Measurements from ENCODE around the gene PCDH15. TPM values are rescaled to one million over a fixed set of nuclear protein-coding genes. Genes with fewer than 3 reads are reported as not detected.

Gene PCDH15
- total RNA-seq, 1 experiment from 2014 or later = 0.61 TPM

DNA sequence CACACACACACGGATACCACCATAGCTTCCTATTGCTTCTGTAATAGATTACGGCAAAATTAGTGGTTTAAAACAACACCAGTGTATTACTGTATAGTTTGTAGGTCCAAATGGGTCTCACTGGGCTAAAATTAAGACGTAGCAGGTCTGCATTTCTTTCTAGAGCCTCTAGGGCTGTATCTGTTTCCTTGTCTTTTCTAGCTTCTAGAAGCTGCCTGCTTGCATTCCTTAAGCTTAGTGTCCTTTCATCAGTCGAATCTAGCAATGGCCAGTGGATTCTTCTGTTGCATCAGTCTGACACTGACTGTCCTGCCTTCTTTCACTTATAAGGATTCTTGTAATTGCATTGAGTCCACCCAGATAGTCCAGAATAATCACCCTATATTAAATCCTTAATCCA, 882.3 kb downstream of the PCDH15 start:
- H3K23ac ChIP-seq (ENCODE audit: insufficient read length, low read depth, low read length) = no peak overlapping the region

More for the DNA sequence above, 882.3 kb downstream of the PCDH15 start:
- Histone ChIP-seq H2BK20ac (ENCODE audit: low read depth, low read length, poor library complexity, severe bottlenecking) (no peak overlapping the region), H4K20me1 (ENCODE audit: control insufficient read depth, insufficient read depth, insufficient read length) (no peaks in the 10 kb centered on the region), H2BK12ac (ENCODE audit: insufficient read length, low read depth, low read length) (no peak overlapping the region), H2BK15ac (ENCODE audit: low read depth, low read length) (no peak overlapping the region), H2AK5ac (ENCODE audit: insufficient read length, low read length) (no peak overlapping the region), H3K56ac (ENCODE audit: insufficient read length, low read depth, low read length) (no peak overlapping the region), H3K79me1 (ENCODE audit: insufficient read depth, low read depth, low read length, poor library complexity, severe bottlenecking) (no peaks in the 10 kb centered on the region), H4K91ac (ENCODE audit: insufficient read length, low read depth, low read length) (no peak overlapping the region), H3K9me3 (ENCODE audit: control insufficient read depth, low read depth, low read length) (no peaks in the 10 kb centered on the region), H3K27ac (ENCODE audit: insufficient read length, low read depth, low read length) (no peak overlapping the region), H2BK5ac (ENCODE audit: insufficient read length, low read length) (no peak overlapping the region), H3T11ph (ENCODE audit: low read length) (no peak overlapping the region), H2BK120ac (ENCODE audit: low read depth, low read length, poor library complexity, severe bottlenecking) (no peak overlapping the region), H3K79me2 (ENCODE audit: insufficient read depth, low read length) (no peaks in the 10 kb centered on the region), H3K23me2 (ENCODE audit: insufficient read length, low read depth, low read length, poor library complexity, severe bottlenecking) (no peaks in the 10 kb centered on the region), H4K5ac (ENCODE audit: insufficient read length, low read depth, low read length) (no peak overlapping the region), H3K4ac (ENCODE audit: low read depth, low read length) (no peak overlapping the region), H4K8ac (replicated peaks; ENCODE audit: insufficient read length, low read depth, low read length) (no peak overlapping the region), H3K4me2 (ENCODE audit: insufficient read depth, insufficient read length, low read length) (no peak overlapping the region), H2AFZ (ENCODE audit: low read length) (no peak overlapping the region), H3K27me3 (ENCODE audit: insufficient read depth, low read length) (no peaks in the 10 kb centered on the region), H3K4me1 (ENCODE audit: insufficient read depth, low read length) (no peaks in the 10 kb centered on the region), H3K14ac (ENCODE audit: insufficient read depth, low read length) (no peak overlapping the region), H3K9ac (ENCODE audit: extremely low read depth, insufficient read length, low read length) (no peak overlapping the region), H3K18ac (ENCODE audit: insufficient read length, low read depth, low read length) (no peak overlapping the region)
- DNase-seq = no peak
- WGBS (ENCODE audit: extremely low coverage, insufficient read length, low lambda C conversion rate) = no CpG with 5 or more reads among the region's 4 CpGs
- no peaks in the 10 kb centered on the region for H3K27me3 Mint-ChIP-seq (ENCODE audit: low read depth)
- peak; percentile 47 for TF ChIP-seq CTCF (conservative IDR thresholded peaks at IDR 0.05)
- H3K4me1 Mint-ChIP-seq = peaks cover 0 to 5% of the 10 kb centered on the region in 2 experiments; a peak in 1 of 4 replicates
- H3K36me3 Mint-ChIP-seq (ENCODE audit: insufficient read depth in 1 of 3, low read depth in 3 of 3) = peaks cover 3 to 14% (median 5%) of the 10 kb centered on the region in 3 experiments
- H3K4me3 Mint-ChIP-seq = no peak overlapping the region
- H3K9me3 Mint-ChIP-seq = peaks cover 10 to 13% of the 10 kb centered on the region in 2 experiments
- 0 out of 7 replicates have a peak overlapping the region, but pooled peaks of 1 of the 3 experiments have one; percentile 32 for H3K27ac Mint-ChIP-seq

Measured in H9 (cell line).